Non-pigmented ciliary epithelial cell (primary cell): ENCODE measurements around the gene TTLL10.
"Not testable (repeated sequence)": the region's sequence is repeated elsewhere in the genome, so short reads cannot be mapped to it uniquely, and the experiment has no call there.

Source experiments
- DNase-seq: peaks from one replicate; pipeline ENCODE4 v3.0.0-alpha.2; 2010; ENCODE audit warnings: low read depth

The TTLL10 gene

GRCh38 chr1:1194723-1195122 lies 21.0 kb downstream of the TTLL10 start:
- no peak for DNase-seq

- not testable (repeated sequence) for DNase-seq
Observed at GRCh38 chr1:1195726-1196125, 22.0 kb downstream of the TTLL10 start.

GRCh38 chr1:1196431-1197187 lies 22.9 kb downstream of the TTLL10 start:
- DNase-seq: no peak

- no peak for DNase-seq
Observed at GRCh38 chr1:1197188-1197500, 23.5 kb downstream of the TTLL10 start.

GRCh38 chr1:1197551-1198422 lies 24.1 kb downstream of the TTLL10 start:
- no peak for DNase-seq

GRCh38 chr1:1198423-1199140 lies 24.9 kb downstream of the TTLL10 start:
- DNase-seq: no peak

GRCh38 chr1:1199141-1199960 lies 25.7 kb downstream of the TTLL10 start:
- DNase-seq: no peak

- DNase-seq: no peak
Observed at GRCh38 chr1:1199961-1200875, 26.5 kb downstream of the TTLL10 start.

GRCh38 chr1:1200876-1201810 lies 27.5 kb downstream of the TTLL10 start:
- peak; percentile 1 for DNase-seq

- no peak for DNase-seq
Observed at GRCh38 chr1:1202831-1203560, 29.3 kb downstream of the TTLL10 start.

GRCh38 chr1:1203561-1204424 lies 30.1 kb downstream of the TTLL10 start:
- no peak for DNase-seq

- no peak for DNase-seq
Observed at GRCh38 chr1:1204425-1204920, 30.8 kb downstream of the TTLL10 start.

GRCh38 chr1:1204998-1205768 lies 31.5 kb downstream of the TTLL10 start:
- DNase-seq: no peak

GRCh38 chr1:1205769-1206375 lies 32.2 kb downstream of the TTLL10 start:
- no peak for DNase-seq

- no peak for DNase-seq
Observed at GRCh38 chr1:1206376-1206965, 32.8 kb downstream of the TTLL10 start, which contains the start of gene TNFRSF18. Gene TNFRSF18, minus strand, starts transcription at chr1:1206592. Its CDS starts 21 bp downstream, at chr1:1206571.

GRCh38 chr1:1206966-1207531 lies 33.4 kb downstream of the TTLL10 start:
- DNase-seq: no peak
